Activated CD4-positive, alpha-beta T cell treated with anti-CD3 and anti-CD28 coated beads, Interleukin-2, amount 50 U/mL, for 1 hour (primary cell): ENCODE data around the gene CLCF1.
A peak's percentile ranks its signal among the peaks of the same experiment; 100 is the strongest.
"Not testable (repeated sequence)": the region's sequence is repeated elsewhere in the genome, so short reads cannot be mapped to it uniquely, and the experiment has no call there.

Experiments used
- DNase-seq: peaks from one replicate; pipeline ENCODE4 v3.0.0-alpha.2; 2020

The CLCF1 gene

GRCh38 chr11:67321313-67321871 lies 52.0 kb downstream of the CLCF1 start:
- DNase-seq: no peak

DNA sequence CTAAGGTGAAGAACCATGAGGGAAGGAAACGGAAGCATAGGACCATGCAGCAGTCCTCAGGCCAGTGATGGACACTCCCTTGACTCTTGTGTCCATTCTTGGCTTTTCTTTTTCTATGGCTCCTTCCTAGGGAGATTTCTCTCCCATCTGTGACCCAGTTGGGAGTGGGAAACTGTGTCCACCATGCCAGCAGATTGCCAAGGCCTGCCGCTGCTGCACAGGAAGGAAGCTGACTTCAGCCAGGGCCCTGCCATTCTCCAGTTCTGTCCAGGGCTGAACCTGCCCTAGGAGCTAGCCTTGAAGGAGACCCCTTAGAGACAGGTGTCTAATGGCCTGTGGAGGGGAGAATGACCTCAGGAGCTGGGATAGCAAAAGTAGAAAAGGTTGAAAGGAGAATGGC lies 52.7 kb downstream of the CLCF1 start:
- DNase-seq: no peak

DNA sequence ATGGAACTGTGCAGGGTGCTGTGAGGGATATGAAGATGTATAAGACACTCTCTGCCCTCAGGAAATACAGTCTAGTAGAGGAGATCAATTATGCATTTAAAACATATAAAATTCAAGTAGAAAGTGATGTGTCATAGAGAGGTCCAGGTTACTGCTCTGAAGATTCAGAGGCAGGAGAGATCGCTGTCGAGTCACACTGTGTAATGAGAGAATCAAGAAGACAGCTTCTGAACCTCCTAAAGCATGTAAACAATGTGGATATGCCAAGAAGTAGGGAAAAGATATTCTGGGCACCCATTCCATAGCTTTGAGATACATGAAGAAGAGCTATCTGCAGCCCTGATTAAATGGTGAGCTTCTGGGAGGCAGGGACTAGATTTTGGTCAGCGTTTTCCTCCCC lies 53.4 kb downstream of the CLCF1 start:
- no peak for DNase-seq

DNA sequence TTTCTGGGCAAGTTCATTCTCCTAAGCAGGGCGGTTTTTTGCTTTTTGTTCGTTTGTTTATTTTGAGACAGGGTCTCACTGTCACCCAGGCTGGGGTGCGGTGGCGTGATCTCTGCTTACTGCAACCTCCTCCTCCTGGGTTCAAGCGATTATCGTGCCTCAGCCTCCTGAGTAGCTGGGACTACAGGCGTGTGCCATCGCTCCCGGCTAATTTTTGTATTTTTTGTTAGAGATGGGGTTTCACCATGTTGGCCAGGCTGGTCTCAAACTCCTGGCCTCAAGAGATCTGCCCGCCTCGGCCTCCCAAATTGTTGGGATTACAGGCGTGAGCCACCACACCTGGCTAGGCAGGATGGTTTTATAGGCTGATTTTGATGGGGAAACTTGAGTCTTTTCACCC lies 54.5 kb downstream of the CLCF1 start:
- not testable (repeated sequence) for DNase-seq

DNA sequence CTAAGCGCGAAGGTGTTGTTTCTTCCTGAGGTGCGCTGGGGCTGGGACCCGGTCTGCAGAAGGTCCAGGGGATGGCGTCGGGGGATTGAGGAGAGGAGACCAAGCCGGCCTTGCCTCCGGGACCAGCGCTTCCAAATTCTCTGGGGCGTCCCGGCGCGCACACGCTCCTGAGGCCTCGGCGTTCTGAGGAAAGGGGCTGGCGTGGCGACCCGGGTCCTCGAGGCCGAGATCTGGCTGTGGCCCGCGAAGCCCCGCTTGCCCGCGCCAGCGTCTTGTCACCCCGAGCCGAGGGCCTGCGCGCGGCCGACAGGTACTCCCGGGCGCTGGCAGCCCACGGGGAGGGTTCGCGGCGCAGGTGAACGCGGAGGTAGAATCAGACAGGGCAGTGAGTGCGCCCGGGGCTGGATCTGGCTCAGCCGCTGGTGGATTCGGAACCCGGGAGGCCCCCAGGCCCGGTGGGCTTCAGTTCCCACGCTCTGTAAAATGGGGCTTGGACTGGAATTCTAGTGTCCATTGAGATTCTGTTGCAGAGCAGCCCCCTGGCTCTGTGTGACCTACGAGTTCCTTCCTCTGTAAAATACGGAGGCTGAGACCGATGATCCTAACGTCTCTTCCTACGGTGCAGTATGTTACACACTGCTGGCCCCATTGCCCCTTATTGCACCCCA lies 55.4 kb downstream of the CLCF1 start:
- no peak for DNase-seq

- DNase-seq: peak; percentile 99
Observed at GRCh38 chr11:67317205-67317887, 56.1 kb downstream of the CLCF1 start.

DNA sequence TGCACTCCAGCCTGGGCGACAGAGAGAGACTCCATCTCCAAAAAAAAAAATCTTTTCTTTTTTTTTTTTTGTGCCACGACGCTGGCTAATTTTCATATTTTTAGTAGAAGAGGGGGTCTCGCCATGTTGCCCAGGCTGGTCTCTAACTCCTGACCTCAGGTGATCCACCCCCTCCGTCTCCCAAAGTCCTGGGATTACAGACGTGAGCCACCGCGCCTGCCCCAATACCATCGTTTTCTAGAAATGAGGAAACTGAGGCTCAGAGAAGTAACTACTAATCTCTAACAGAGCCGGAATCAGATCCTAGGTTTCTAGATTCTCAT lies 56.6 kb downstream of the CLCF1 start:
- DNase-seq: no peak

- no peak for DNase-seq
Observed at GRCh38 chr11:67315325-67315909, 58.0 kb downstream of the CLCF1 start.

- DNase-seq: no peak
Observed at GRCh38 chr11:67314218-67314617, 59.2 kb downstream of the CLCF1 start.
